Fibroblast of peridontal ligament (primary cell): ENCODE results near the gene PLXDC1.

Experiments
- DNase-seq: peaks from one replicate; pipeline ENCODE4 v3.0.0-alpha.2; 2010; ENCODE audit errors: extremely low read depth

Gene PLXDC1

GRCh38 chr17:39151150-39151942, at the start of gene PLXDC1:
PLXDC1 (minus strand) TSS chr17:39151637; CDS start chr17:39151437, 200 bp downstream.
- no peak for DNase-seq

GRCh38 chr17:39200957-39201510, 49.6 kb upstream of the PLXDC1 start:
- DNase-seq, result no peak

GRCh38 chr17:39200070-39200879, 48.8 kb upstream of the PLXDC1 start, which contains the start of gene RPL19:
RPL19 (plus strand) TSS chr17:39200283; CDS start chr17:39200345, 62 bp downstream.
- DNase-seq, result peak; percentile 32

- peak; percentile 97 for DNase-seq
These were observed 48.3 kb upstream of the PLXDC1 start for GRCh38 chr17:39199820-39200069.

GRCh38 chr17:39198186-39198566, 46.7 kb upstream of the PLXDC1 start:
- no peak for DNase-seq

GRCh38 chr17:39197380-39198185, 46.1 kb upstream of the PLXDC1 start, which contains the start of gene CACNB1:
CACNB1 (minus strand) TSS chr17:39197669; CDS start chr17:39197495, 174 bp downstream.
- peak; percentile 51 for DNase-seq

GRCh38 chr17:39196808-39197291, 45.4 kb upstream of the PLXDC1 start:
- no peak for DNase-seq

- no peak for DNase-seq
These were observed 44.9 kb upstream of the PLXDC1 start for GRCh38 chr17:39196241-39196807.

- peak; percentile 18 for DNase-seq
These were observed 44.2 kb upstream of the PLXDC1 start for GRCh38 chr17:39195568-39196160.

- no peak for DNase-seq
These were observed 43.6 kb upstream of the PLXDC1 start for GRCh38 chr17:39194985-39195524.

GRCh38 chr17:39194089-39194984, 42.9 kb upstream of the PLXDC1 start:
- peak; percentile 47 for DNase-seq

- DNase-seq, result no peak
These were observed 41.9 kb upstream of the PLXDC1 start for GRCh38 chr17:39193346-39193745.

GRCh38 chr17:39192901-39193300, 41.5 kb upstream of the PLXDC1 start:
- no peak for DNase-seq

GRCh38 chr17:39191750-39192510, 40.5 kb upstream of the PLXDC1 start:
- no peak for DNase-seq

- DNase-seq, result no peak
These were observed 35.9 kb upstream of the PLXDC1 start for GRCh38 chr17:39187152-39187830.

- no peak for DNase-seq
These were observed 35.1 kb upstream of the PLXDC1 start for GRCh38 chr17:39186481-39187002.

GRCh38 chr17:39183720-39184119, 32.3 kb upstream of the PLXDC1 start:
- DNase-seq, result no peak

GRCh38 chr17:39183045-39183444, 31.6 kb upstream of the PLXDC1 start:
- DNase-seq, result no peak
